GM12878 (cell line): ENCODE data around the gene APOM.

Source experiments
- CBX5 ChIP-seq: sonication (generic); IDR thresholded peaks from 2 replicates; pipeline ENCODE4 v1.6.1; 2016; ENCODE audit warnings: low read depth, moderate library complexity, mild to moderate bottlenecking, inconsistent platforms
- CREM ChIP-seq: IDR thresholded peaks from 2 replicates; pipeline ENCODE4 v1.6.1; 2014; ENCODE audit warnings: antibody characterized with exemption, low read depth
- E4F1 ChIP-seq: fragments of 450-650 bp; IDR thresholded peaks from 2 replicates; pipeline ENCODE4 v1.6.1; 2018; ENCODE audit warnings: borderline replicate concordance, mild to moderate bottlenecking; ENCODE audit not compliant: partially characterized antibody
- MEF2A ChIP-seq: IDR thresholded peaks from 2 replicates; pipeline ENCODE4 v1.6.1; 2011; ENCODE audit warnings: low read depth, mild to moderate bottlenecking, low read length, moderate library complexity; ENCODE audit not compliant: insufficient read depth
- POLR2A ChIP-seq: IDR thresholded peaks from 2 replicates; pipeline ENCODE4 v1.6.1; 2011; ENCODE audit warnings: low read depth, mild to moderate bottlenecking, low read length
- RBBP5 ChIP-seq: fragments of 200-600 bp; sonication (generic); conservative IDR thresholded peaks from 2 replicates; pipeline ENCODE4 v1.6.1; 2016
- YY1 ChIP-seq: IDR thresholded peaks from 2 replicates; pipeline ENCODE4 v1.6.1; 2011; ENCODE audit warnings: low read depth, mild to moderate bottlenecking, low read length
- TF ChIP-seq, protein P1 (sequence below), 3 experiments: IDR thresholded peaks in 2 of 3; conservative IDR thresholded peaks in 1 of 3; 2 replicates each; pipeline ENCODE4 v1.5.1; 2011; ENCODE audit warnings: low read depth in 3 of 3, low read length in 3 of 3, mild to moderate bottlenecking in 3 of 3, control low read depth in 2 of 3, moderate library complexity in 2 of 3, inconsistent platforms in 1 of 3, mixed read lengths in 1 of 3; ENCODE audit not compliant: control insufficient read depth in 2 of 3, insufficient read depth in 1 of 3; ENCODE audit errors: extremely low read depth in 1 of 3

- TF ChIP-seq MEF2A (no peak), POLR2A (no peak), CREM (no peak), CBX5 (no peak), YY1 (no peak), E4F1 (no peak), RBBP5 (no peak)
- TF ChIP-seq, protein P1, sequence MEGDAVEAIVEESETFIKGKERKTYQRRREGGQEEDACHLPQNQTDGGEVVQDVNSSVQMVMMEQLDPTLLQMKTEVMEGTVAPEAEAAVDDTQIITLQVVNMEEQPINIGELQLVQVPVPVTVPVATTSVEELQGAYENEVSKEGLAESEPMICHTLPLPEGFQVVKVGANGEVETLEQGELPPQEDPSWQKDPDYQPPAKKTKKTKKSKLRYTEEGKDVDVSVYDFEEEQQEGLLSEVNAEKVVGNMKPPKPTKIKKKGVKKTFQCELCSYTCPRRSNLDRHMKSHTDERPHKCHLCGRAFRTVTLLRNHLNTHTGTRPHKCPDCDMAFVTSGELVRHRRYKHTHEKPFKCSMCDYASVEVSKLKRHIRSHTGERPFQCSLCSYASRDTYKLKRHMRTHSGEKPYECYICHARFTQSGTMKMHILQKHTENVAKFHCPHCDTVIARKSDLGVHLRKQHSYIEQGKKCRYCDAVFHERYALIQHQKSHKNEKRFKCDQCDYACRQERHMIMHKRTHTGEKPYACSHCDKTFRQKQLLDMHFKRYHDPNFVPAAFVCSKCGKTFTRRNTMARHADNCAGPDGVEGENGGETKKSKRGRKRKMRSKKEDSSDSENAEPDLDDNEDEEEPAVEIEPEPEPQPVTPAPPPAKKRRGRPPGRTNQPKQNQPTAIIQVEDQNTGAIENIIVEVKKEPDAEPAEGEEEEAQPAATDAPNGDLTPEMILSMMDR (IDR thresholded peaks at IDR 0.05 in 2 of 3, conservative IDR thresholded peaks at IDR 0.05 in 1 of 3; ENCODE audit: control insufficient read depth in 2 of 3, extremely low read depth in 1 of 3, insufficient read depth in 1 of 3, low read depth in 3 of 3, low read length in 3 of 3) = no peak
These were observed at the start of gene APOM for GRCh38 chr6:31655349-31656237.
